K562 (cell line): ENCODE results near the gene ZNF785. TPM values are rescaled to one million over a fixed set of nuclear protein-coding genes. Genes with fewer than 3 reads are reported as not detected.
"Not testable (repeated sequence)": the region's sequence is repeated elsewhere in the genome, so short reads cannot be mapped to it uniquely, and the experiment has no call there.

ENCODE experiments used
- ATAC-seq: fragments of 200-7000 bp; cut with Tn5 transposase; 3 replicates; pipeline ENCODE4 v1.9.1; 2020; ENCODE audit warnings: moderate library complexity
- BruUV-seq: library from RNA; stranded (reverse); fragments of 400-500 nt; replicated peaks from 2 replicates; lab custom pipeline; 2021; lab: Mats Ljungman, UMichigan
- CTCF ChIA-PET: fragments of 300-600 bp; formaldehyde crosslinking; extraction: SDS; loops from one replicate; lab custom pipeline; 2021; ENCODE audit warnings: low intra/inter-chr PET ratio; lab: Yijun Ruan, JAX
- POLR2A ChIA-PET: fragments of 300-600, 350-650 bp; sonication (Branson Sonifier 250); formaldehyde crosslinking; extraction: SDS; loops from one replicate; lab custom pipeline; 2021; ENCODE audit warnings: antibody characterized with exemption, inconsistent platforms; lab: Yijun Ruan, JAX
- DNase-seq, 4 experiments: peaks; one replicate each; pipeline versions ENCODE4 v3.0.0 to v3.0.0-alpha.2; 2011 to 2018; ENCODE audit warnings: low spot score in 3 of 4, mixed read lengths in 3 of 4; ENCODE audit errors: extremely low read depth in 1 of 4
- FAIRE-seq: peaks from 2 replicates; lab custom pipeline; 2011; peaks lifted over from hg19 to GRCh38; lab: Jason Lieb, UNC
- H2AFZ ChIP-seq: 2 replicates; pipeline ENCODE4 v1.6.0; 2011; ENCODE audit warnings: low read depth, low read length, control low read depth, inconsistent platforms
- H3K27ac ChIP-seq: fragments of 200-600 bp; 3 replicates; pipeline ENCODE4 v1.8.0; 2011; ENCODE audit warnings: low read depth, mild to moderate bottlenecking, control low read depth, inconsistent platforms, low read length, moderate library complexity, mixed read lengths; ENCODE audit errors: extremely low read depth
- H3K27me3 ChIP-seq, 2 experiments: fragments of 300-600 bp in 1 of 2; 2 replicates in 1 of 2; 3 replicates in 1 of 2; pipeline versions ENCODE4 v1.6.0 to v1.8.0; 2011; ENCODE audit warnings: inconsistent platforms in 2 of 2, low read length in 2 of 2, mild to moderate bottlenecking in 1 of 2, mixed read lengths in 1 of 2, moderate library complexity in 1 of 2; ENCODE audit not compliant: control insufficient read depth in 2 of 2, insufficient read depth in 2 of 2
- H3K36me3 ChIP-seq: fragments of 300-600 bp; 3 replicates; pipeline ENCODE4 v1.8.0; 2011; ENCODE audit warnings: mild to moderate bottlenecking, low read length, inconsistent platforms; ENCODE audit not compliant: control insufficient read depth, insufficient read depth
- H3K4me1 ChIP-seq, 2 experiments: fragments of 200-600 bp in 1 of 2; replicated peaks in 1 of 2; 2 replicates in 1 of 2; 3 replicates in 1 of 2; pipeline versions ENCODE4 v1.5.1 to v1.8.0; 2011; ENCODE audit warnings: inconsistent platforms in 2 of 2, low read length in 2 of 2, mild to moderate bottlenecking in 1 of 2, mixed read lengths in 1 of 2, moderate library complexity in 1 of 2; ENCODE audit not compliant: control insufficient read depth in 2 of 2, insufficient read depth in 2 of 2
- H3K4me2 ChIP-seq: 2 replicates; pipeline ENCODE4 v1.6.1; 2011; ENCODE audit warnings: low read length, control low read depth, inconsistent platforms, mixed read lengths; ENCODE audit not compliant: insufficient read depth
- H3K4me3 ChIP-seq: fragments of 200-600 bp; sonication (generic), shearing (Covaris generic); 2 replicates; pipeline ENCODE4 v1.5.1; 2016; ENCODE audit warnings: control low read depth, inconsistent platforms
- H3K79me2 ChIP-seq: fragments of 200-600 bp; 3 replicates; pipeline ENCODE4 v1.8.0; 2011; ENCODE audit warnings: low read length, inconsistent platforms; ENCODE audit not compliant: control insufficient read depth, insufficient read depth
- H3K9ac ChIP-seq, 2 experiments: 2 replicates each; pipeline versions ENCODE4 v1.6.0 to v1.6.1; 2011; ENCODE audit warnings: low read depth in 2 of 2, low read length in 2 of 2, control low read depth in 1 of 2, inconsistent platforms in 1 of 2, mild to moderate bottlenecking in 1 of 2, mixed read lengths in 1 of 2; ENCODE audit not compliant: insufficient read depth in 1 of 2
- H3K9me1 ChIP-seq: one replicate; pipeline ENCODE4 v1.6.0; 2011; ENCODE audit warnings: inconsistent platforms, mild to moderate bottlenecking, low read length, moderate library complexity; ENCODE audit not compliant: control insufficient read depth, insufficient read depth
- H3K9me3 ChIP-seq: replicated peaks from 2 replicates; pipeline ENCODE4 v1.5.1; 2011; ENCODE audit warnings: low read depth, low read length, inconsistent platforms; ENCODE audit not compliant: control insufficient read depth, insufficient read depth
- H4K20me1 ChIP-seq: replicated peaks from 2 replicates; pipeline ENCODE4 v1.6.1; 2011; ENCODE audit warnings: low read length, inconsistent platforms, mixed read lengths; ENCODE audit not compliant: control insufficient read depth, insufficient read depth
- whole genome bisulfite sequencing: fragments of 100-300 bp; shearing (Covaris generic); methylation state at CpG from one replicate; pipeline ENCODE4 v1.1.6; 2016; ENCODE audit warnings: low coverage, mixed read lengths; ENCODE audit not compliant: insufficient coverage; ENCODE audit errors: missing lambda C conversion rate; 5-methylcytosine and 5-hydroxymethylcytosine counted together
- in situ Hi-C: fragments of 300-500 bp; cut with MboI; formaldehyde crosslinking; loops from 4 replicates; pipeline ENCODE4 v1.15.0; 2018; ENCODE audit warnings: inconsistent platforms, mixed read lengths
- intact Hi-C: fragments of 100-400 bp; cut with micrococcal nuclease; formaldehyde crosslinking; loops from 2 replicates; pipeline ENCODE4 v1.14.2; 2022
- polyA plus RNA-seq, 8 experiments: library from polyadenylated mRNA; depleted of rRNA in 4 of 8; stranded (reverse) in 5 of 8; unstranded in 3 of 8; fragments of >200 nt; fragmentation: Nextera tagmentation in 2 of 8; fragmentation: Illumina TruSeq in 1 of 8; extraction: Ambion mirVana in 2 of 8; extraction: Trizol in 1 of 8; gene quantifications; 2 replicates each; pipeline versions ENCODE4 v1.2.1 to v1.2.3, GENCODE V29; 2011 to 2014; ENCODE audit warnings: inconsistent platforms in 1 of 8, missing spikeins in 1 of 8
- total RNA-seq, 7 experiments: library from RNA; depleted of rRNA in 6 of 7; stranded (reverse); fragments of >200 nt in 6 of 7; fragmentation: Illumina TruSeq in 2 of 7; extraction: Trizol in 2 of 7; gene quantifications; 2 replicates each; pipeline versions ENCODE4 v1.2.1 to v1.2.3, GENCODE V29; 2011 to 2021; ENCODE audit warnings: low replicate concordance in 1 of 7

The ZNF785 gene
- total and polyA plus RNA-seq, 9 of the 15 experiments (the other 6 are each of a cell fraction or from before 2014, with no cell fraction given) = 0.64 to 11.0 (median 6.4) TPM

DNA sequence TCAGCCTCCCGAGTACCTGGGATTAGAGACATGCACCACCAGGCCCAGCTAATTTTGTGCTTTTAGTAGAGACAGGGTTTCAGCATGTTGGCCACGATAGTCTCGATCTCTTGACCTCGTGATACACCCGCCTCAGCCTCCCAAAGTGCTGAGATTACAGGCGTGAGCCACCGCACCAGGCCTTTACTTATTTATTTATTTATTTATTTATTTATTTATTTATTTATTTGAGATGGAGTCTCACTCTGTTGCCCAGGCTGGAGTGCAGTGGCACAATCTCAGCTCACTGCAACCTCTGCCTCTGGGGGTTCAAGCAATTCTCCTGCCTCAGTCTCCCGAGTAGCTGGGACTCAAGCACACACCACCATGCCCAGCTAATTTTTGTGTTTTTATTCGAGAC, 5.4 kb upstream of the ZNF785 start:
- H3K27ac ChIP-seq, H3K9me3 ChIP-seq, H3K4me3 ChIP-seq, H2AFZ ChIP-seq, FAIRE-seq, POLR2A ChIA-PET, CTCF ChIA-PET, H4K20me1 ChIP-seq, intact Hi-C loops, DNase-seq, H3K9ac ChIP-seq, H3K4me2 ChIP-seq, BruUV-seq, ATAC-seq, H3K27me3 ChIP-seq, H3K9me1 ChIP-seq, in situ Hi-C loops: not testable (repeated sequence)
- WGBS = 91% methylated on average over 9 of the region's 9 CpGs
- H3K4me1 ChIP-seq = peaks cover 12 to 21% of the 10 kb centered on the region in 2 experiments; a peak in 4 of 5 replicates
- peaks cover 15% of the 10 kb centered on the region for H3K36me3 ChIP-seq
- H3K79me2 ChIP-seq = peaks cover 21% of the 10 kb centered on the region

DNA sequence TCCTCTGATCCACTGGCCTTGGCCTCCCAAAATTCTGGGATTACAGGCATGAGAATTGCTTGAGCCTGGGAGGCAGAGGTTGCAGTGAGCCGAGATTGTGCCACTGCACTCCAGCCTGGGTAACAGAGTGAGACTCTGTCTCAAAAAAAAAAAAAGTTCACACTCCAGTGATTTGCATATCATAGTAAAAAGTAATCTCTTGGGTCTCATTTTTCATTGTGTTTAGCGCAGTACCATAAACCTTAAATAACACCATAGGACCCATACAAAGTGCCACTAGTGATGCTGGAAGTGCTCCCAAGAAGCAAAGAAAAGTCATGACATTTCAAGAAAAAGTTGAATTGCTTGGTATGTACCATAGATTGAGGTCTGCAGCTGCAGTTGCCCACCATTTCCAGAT, 4.1 kb upstream of the ZNF785 start:
- FAIRE-seq, in situ Hi-C loops, BruUV-seq, H3K9me3 ChIP-seq, POLR2A ChIA-PET, H3K27ac ChIP-seq, intact Hi-C loops, H3K9ac ChIP-seq, H3K4me3 ChIP-seq, DNase-seq, CTCF ChIA-PET, H4K20me1 ChIP-seq, ATAC-seq, H3K27me3 ChIP-seq, H3K9me1 ChIP-seq: not testable (repeated sequence)
- H2AFZ ChIP-seq = 0 out of 2 replicates have a peak overlapping the region, but pooled peaks have one; percentile 21
- WGBS = 69% methylated on average over 2 of the region's 2 CpGs
- peaks cover 13 to 29% of the 10 kb centered on the region in 2 experiments; a peak in 4 of 5 replicates for H3K4me1 ChIP-seq
- H3K4me2 ChIP-seq = peak overlapping the region; percentile 41; the same call in 1 of the 2 replicates
- H3K79me2 ChIP-seq = peaks cover 34% of the 10 kb centered on the region
- peaks cover 15% of the 10 kb centered on the region for H3K36me3 ChIP-seq
